MV-4-11 (cell line): Measurements from ENCODE around the gene BCAS3.

Experiments used
- DNase-seq: peaks from one replicate; lab custom pipeline; 2025; lab: John Stamatoyannopoulos, UW

BCAS3 gene

DNA sequence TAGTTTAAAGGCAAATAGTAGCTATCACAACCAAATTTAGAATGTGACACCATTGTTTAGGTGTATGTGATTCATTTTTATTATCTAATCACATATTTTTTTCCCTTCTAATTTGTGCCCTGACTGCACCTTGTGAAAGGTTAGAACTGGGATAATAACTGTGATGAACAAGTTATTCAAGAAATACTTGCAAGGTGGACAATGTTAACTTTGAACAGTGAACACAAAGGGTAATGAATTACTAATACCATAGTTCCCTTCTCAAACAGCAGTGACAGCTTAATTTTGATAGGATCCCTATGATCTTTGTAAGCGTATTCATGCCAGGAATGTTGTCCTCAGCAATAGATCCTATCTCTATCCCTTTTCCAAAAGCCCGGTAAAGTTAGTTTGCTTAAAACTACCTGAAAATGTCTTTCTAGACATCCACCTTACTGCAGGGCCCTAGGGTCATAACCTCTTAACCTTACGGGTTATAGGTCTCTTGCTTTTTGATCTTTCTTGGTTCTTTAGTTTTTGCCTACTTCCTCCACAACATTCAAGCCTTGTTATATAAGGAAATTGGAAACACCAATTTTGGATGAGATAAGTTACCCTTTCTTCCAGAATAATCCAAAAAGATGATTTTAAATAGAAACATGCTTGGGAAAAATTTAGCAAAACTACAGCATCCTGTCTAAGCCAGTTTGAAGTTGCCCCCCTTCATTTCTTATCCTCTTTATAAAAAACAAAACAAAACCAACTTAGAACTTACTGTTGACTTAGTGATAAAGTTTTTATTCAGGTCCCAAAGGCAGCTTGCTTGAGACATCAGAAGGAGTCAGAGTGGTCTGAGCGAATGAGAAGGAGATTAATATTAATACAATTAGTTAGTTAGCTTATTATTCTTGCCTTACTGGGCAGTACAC lies 522.0 kb downstream of the BCAS3 start:
- no peak for DNase-seq

DNA sequence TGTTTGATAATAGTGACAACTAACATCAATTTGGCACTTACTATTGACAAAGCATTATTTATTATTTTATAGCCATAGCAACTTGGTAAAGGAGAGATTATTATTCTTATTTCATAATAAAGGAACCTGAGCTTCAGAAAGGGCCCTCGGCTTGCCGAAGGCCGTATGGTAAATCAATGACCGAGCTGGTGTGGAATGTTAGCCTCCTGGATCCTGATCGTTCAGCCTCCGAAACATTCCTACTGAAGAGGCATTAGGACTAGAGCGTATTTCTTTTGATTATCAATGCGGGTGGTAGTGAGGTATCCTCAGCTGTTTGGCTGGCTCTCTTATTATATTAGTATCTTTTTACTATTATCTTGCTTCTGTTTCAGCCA lies 522.7 kb downstream of the BCAS3 start:
- no peak for DNase-seq

DNA sequence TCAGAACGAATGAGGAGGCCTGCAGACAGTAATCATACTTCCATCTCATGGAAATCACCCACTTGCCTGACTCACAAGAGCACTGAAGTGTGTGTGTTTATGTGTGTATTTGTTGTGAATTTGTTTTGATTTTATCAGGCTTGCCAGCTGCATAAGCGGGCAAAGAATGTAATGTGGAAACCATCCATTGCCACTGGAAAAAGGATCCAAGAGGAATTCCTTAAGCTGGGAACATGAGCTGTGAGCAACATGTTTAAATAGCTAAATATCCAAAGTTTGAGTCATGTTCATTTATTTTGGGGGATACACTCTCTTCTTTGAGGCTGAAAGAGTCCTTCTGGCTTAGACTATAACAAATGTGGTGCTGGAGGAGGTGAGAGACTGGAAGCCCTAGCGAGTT lies 523.6 kb downstream of the BCAS3 start:
- no peak for DNase-seq

DNA sequence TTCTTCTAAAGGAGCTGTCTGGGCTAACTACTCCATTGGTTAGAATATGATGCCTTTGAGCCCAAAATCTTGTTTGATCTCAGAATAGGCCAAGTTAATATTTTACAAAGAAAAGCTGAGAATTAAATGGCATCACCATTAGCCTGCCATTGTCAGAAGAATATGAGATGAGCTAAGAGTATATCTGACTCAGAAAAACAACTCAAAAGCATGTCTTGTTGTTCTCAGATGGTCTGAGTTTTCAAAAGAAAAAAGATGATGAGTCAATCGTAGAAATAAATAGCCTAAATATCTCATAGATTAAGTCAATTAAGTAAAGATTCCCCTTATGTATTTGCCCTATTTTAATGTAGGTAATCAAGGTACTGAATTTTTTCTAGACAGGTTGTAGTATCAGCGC lies 524.9 kb downstream of the BCAS3 start:
- no peak for DNase-seq

DNA sequence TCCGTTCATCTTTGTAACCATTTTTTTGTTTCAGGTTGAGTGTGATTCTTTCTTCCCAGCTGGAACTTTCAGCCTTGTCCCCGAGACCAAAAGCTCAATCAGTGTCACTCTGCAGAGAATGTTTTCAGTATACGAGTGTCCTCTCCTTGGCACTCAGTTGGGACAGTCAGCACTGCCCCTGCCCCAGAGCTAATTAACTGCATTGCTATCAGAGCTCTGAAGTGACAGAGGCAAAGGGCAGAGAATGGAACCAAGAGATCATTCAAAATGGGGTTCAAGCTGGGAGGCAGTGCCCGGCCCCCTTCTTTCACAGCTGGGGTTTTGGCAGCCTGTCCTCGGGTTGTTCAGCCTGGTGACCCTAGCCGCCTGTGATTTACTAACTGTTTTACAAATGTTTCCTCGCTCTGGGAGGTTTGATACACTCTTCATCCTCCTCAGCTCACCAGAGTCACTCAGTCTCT lies 526.0 kb downstream of the BCAS3 start:
- DNase-seq: no peak

DNA sequence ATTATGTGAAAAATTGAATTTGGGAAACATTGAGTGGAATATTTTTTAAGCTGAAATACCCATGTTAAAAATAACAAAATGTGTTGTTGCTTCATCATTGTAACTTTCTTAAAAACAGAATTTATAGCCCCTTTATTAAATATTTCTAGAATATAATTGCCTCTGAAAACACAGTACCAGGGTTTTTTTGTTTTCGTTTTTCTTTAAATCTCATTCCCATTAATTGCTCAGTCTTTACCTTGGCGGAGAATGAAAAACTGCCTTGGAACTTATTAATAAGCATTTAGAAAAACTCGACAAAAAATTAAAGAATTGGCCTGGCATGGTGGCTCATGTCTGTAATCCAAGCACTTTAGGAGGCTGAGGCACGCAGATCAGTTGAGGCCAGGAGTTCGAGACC lies 526.8 kb downstream of the BCAS3 start:
- DNase-seq: no peak

DNA sequence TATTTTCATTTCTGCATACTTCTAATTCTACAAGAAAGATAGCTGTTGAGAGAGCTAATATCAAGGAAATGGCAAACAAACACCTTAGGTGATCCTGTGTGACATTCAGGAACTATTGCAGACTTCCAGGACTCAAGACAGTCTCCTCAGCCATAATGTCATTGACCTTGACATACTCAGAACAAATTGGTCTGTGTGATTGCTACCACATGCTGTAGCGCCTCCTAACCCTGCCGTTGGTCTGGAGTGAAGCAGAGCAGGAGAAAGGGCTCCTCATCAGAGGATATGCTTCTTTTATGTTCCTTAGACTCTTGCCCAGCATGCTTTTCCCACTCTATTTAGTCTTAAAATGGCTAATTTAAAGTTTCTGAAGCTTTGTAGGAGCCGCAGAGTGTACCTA lies 527.8 kb downstream of the BCAS3 start:
- DNase-seq: no peak

DNA sequence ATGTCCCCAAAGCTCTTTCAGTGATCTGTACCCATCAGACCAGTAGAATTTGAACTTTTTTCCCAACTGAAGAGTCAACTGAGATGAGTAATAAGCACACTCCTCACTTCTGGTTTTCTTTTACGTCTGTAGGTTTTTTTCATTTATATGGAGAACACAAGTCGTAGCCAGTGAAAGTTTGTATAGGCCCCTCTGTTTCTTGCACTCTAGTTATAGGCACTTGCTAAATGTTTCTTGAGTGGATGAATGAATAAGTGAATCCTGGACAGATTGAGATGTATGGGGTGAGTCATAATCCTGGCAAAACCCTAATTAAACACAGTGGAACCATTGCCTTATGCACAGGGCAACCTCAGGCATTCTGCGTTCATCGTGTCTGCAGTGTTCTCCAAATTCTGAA lies 528.3 kb downstream of the BCAS3 start:
- peak; percentile 19 for DNase-seq

DNA sequence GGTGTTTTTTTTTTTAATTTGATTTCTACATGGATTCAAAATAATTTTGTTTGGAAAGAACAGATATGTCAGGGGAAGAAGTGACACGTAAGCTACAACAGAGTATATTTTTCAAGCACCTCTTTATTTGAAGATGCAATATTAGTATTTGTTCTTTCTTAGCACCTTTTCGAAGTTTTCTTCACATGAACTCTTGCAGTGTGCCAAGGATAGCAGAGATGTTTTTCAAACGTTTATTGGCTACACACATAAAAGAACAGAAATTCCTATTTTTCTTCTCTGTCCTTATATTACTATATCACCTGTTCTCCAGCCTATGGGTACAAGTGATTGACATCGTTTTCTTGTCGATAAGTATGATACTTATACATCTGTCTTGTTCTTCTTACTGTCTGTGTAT lies 529.3 kb downstream of the BCAS3 start:
- DNase-seq: no peak

DNA sequence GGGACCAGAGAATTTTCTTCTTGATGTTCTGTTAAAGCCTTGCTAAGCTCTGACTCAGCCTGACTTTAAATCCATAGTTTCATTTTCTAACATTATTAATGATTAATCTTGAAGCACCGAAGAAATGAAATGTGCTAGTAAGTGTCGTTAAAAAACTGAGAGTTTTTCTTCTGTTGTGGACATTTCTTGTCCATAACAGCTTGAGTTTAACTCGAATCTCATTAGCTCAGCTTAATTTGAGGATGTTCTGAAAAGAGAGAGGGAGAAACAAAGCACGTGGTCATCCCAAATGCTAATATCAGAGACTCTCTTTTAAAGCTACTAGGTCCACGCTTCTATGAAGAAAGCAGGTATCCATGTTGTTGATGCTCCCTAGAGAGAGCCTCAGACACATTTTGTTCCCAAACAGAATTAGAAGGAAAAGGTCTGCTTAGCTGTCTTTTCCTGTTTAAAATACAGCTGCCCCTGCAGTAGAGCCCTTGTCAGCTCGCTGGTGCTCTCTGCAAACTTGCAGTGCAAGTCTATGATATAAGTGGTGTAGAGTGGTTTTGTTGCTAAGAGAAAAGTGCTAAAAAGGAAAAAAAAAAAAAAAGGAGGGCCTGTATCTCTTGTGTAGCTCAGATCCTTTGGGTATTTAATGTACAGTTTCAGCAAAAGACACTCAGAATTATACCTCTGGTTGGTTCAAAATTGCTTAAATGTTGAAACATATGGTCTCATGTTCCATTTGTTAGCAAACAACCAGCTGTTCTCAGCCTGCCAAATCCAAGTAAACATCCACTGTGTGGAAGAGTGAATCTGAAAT lies 530.9 kb downstream of the BCAS3 start:
- DNase-seq: no peak

DNA sequence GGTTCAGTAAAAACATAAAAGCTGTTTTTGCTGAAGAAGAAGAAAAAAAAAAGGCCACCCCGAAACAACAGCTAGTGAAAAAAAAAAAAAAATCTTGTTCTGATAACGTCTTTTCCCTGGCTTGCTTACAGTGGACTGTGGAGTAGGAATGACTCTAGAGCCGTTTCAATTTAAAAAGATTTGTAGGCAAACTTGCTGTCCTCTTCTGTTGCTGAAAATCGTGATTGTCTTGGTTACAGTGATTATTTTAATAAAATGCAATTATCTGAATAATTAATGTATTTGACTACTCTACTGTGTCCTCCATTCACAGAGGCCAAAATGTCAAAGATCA lies 531.4 kb downstream of the BCAS3 start:
- DNase-seq: no peak

DNA sequence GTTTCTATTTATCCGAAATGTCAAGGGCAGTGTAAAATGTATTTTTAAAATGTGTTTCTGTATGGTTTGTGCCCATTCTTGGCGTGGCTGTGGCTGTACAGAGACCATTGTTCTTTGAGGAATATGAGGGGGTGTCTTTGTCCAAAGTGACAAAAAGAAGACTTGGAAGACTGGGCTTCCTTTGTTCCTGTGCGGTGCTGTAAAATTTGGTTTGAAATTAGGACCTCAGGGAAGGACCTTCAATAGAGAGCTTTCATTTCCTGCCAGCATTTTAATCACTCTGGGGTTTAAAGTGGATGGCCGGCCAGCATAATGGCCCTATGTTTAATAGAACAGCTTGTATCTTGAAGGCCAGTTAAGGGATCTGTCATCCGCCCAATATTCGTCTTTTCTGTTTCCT lies 531.9 kb downstream of the BCAS3 start:
- no peak for DNase-seq

DNA sequence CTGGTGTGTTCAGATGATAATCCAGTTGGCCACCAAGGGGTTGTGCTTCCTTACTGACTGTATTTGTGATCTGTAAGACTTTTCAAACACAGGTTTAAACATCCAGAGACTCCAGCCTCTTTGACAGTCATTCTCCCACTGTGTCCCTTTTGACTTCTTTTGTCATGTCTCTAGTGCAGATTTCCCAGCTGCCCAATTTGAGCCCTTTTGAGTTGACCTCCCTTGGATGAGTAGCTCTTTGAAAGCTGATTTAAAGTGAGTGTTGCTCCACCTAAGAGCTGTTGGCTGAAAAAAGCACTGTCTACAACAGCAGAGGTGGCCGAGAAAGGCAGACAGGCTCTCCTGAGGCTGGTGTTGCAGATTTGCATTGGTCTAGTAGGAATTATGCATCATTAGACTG lies 533.6 kb downstream of the BCAS3 start:
- DNase-seq: no peak

DNA sequence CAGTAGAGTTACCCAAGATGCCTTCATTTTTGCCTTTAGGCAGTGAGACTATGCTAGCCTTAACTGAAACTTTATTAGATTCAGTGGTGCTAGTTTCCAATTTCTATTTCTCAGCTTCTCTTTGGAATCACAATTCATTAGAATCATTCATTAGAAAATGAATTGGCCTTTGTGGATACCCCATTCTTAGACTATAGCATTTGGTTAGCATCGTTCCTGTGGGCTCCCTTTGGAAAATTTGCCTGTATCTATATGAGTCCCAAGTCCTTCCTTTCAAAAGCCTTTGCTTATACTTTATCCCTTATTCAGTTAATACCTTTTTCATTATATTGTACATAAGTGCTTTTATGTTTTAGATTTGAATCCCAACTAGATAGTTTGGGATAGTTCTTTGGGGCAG lies 535.0 kb downstream of the BCAS3 start:
- DNase-seq: no peak

DNA sequence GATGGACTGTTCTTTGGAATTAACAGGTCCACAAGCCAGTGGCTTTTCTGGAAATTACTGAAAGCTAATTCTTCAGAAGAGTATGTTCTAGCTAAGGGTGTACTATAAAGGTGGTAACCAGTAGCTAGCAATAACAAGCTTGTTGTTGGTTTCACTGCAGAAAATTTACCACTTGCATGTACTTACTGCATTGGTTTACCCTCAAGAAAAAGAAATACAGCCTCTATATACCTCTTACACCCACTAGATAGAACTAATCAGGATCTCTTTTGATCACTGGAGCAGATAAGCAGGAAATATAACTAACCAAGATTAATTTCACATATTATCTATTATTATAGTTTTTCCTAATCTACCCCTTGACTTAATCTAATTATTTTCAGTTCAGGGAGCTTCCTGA lies 537.1 kb downstream of the BCAS3 start:
- no peak for DNase-seq

DNA sequence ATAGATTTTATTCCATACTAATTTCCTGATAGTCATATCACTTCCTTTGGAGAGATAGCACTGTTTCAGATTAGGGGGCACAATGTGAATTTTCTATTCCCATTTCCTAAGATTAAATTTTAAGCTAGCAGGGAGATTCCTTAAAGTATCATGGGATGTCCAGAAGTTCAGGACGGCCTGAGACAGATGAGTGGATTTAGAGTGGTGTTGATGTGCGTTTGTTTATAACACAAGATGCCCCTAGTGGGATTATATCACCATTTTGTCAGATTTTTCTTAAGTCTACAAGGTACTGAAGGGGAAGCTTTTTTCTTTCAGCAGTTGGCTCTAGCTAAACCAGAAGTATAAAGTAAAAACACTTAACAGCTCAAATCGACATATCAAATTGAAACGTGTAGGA lies 538.4 kb downstream of the BCAS3 start:
- DNase-seq: no peak

DNA sequence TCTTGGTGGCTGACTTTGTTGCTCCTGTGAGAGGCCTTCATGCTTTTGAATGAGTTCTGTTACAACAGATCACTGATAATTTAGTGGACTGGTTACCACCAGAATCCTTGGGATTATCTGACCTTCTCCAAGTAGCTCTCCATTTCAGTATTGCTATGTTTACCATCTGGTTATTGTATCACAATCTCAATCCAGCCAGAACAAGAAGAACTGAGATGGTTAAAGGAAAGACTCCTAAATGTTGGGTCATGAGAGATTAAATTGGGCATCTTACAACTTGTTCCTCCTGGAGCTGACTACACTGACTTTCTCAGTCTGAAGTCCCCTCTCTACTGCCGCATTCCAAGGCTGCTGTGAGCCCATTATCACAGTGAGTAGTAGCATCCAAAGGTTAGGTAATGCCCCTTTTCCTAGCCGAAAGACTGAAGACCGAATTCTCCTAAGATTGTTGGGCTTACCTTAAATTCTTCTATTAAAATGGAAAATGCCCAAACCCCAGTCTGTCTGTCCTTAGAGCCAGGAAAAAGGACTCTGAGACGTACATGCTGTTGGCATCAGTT lies 540.3 kb downstream of the BCAS3 start:
- DNase-seq: no peak

DNA sequence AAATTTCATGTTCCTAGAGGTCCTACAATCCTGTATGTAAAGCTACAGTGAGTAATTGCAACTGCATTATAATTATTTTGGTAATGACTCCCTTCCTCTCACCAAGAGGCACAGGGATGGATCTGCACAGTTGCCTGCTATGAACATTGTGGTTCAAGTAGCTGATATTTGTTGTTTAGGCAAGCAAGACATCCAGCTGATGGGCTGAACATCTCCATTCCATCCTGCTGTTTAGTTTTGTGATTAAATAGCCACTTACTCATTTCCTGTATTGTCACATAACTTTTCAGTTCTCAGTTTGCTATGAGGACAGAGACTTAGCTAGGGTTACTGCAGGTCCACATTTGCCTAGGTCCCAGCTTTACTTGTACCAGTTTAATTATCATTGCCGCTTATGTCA lies 540.8 kb downstream of the BCAS3 start:
- DNase-seq: peak; percentile 77

DNA sequence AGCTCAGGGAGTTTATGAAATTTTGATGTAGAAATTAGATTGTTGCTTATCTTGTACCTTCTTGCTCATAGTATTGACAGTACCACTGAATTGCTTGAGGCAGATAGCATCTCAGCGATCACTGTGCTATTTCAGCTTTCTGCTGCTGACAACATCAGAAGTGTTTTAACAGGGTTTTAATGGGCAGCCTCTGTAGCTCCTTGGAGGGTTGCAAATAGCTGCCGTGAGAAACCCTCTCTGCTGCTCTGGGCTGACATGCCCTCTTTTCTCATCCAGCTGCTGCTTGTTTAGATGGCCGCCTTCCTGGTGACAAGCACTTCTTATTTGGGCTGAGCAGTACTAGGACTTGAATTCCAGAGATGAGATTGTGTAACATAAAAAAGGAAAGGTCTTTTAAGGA lies 541.8 kb downstream of the BCAS3 start:
- no peak for DNase-seq

DNA sequence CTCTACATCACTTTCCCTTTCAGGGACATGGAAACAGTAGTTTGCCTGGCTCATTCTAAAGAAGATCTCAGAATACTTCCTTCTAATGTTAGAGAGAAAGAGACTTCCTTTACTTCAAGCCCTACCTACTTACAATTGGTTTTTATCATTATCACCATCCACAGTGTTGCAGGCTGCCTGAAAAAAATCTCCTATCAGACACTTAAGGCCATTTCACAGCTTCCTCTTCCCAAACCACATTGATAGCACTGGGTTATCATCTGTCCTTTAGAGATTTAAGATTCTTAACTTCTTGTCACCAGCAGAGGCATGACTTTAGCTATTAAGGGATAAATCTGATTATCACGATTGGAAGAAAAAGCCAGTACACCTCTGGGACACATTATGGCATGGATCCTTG lies 543.5 kb downstream of the BCAS3 start:
- peak; percentile 64 for DNase-seq

DNA sequence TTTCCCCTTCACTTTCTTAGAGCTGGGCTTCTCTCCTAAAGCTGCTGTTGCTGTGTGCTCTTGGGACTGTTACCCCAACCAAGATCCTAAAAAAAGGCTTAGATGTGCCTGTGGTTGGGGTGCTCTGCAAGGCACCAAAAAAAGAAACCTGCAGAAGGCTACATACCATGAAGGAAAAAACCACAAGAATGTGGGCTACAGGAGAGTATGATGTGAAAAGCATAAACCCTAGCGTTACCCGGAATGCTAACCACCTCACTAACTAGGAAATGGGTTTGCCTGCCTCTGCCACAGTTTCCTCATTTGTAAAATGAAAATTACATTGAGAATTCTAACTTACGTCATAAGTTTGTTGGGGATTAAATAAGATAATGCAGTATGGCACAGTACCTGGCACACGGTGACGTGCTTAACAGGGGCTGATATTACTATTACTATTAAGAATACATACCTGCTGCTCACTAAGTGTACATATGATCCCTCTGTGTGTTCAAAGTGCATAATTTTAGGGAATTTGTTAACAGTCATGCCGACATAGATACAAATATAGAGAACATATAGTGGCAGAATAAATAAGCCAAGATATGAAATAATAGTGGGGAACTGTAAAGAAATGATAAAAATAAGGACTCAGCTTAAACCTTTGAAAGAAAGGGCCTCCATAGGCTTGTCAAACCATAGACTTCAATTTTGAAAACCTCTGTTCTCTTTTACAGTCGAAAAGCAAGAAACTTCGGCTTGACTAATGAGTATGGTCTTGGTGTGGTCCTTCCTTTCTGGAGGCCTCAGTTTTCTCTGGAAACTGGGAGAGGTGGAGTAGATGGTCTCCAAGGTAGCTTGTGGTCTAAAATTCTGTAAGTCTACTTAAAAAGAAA lies 544.2 kb downstream of the BCAS3 start:
- peak; percentile 59 for DNase-seq

DNA sequence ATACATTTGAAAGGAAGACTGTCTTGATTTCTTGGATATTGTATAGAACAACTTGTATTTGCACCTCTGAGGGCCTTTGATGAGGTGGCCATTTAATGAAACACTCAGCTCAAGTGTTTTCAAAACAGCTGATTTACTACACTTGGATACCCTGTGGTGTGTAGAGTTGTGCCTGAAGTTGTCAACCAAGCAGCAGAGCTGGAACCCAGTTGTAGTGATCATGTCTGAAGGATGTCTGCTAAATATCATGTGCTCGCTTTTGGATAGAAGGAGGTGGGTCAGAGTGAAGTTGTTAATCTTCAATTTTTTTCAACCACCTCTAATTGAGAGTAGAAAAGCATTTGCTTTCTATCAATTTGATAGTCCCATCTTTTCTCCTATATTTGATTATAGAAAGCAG lies 546.1 kb downstream of the BCAS3 start:
- DNase-seq: no peak
